GM12864 (cell line): ENCODE data around the gene LIMCH1.

Experiments
- DNase-seq: peaks from one replicate; pipeline ENCODE4 v3.0.0-alpha.2; 2011; ENCODE audit warnings: low read depth
- H3K4me3 ChIP-seq: 2 replicates; pipeline ENCODE4 v1.5.1; 2011; ENCODE audit warnings: mild to moderate bottlenecking, low read depth, low read length, control low read depth
- CTCF ChIP-seq: IDR thresholded peaks from 2 replicates; pipeline ENCODE4 v1.5.1; 2011; ENCODE audit warnings: low read depth, mild to moderate bottlenecking, moderate library complexity, low read length, control low read depth, inconsistent platforms; ENCODE audit errors: missing control alignments

Gene LIMCH1

GRCh38 chr4:41741354-41741753 lies 203.4 kb downstream of the LIMCH1 start:
- TF ChIP-seq CTCF, result no peak
- no peak overlapping the region for H3K4me3 ChIP-seq
- DNase-seq, result no peak

- no peak overlapping the region for H3K4me3 ChIP-seq
- no peak for DNase-seq
- no peak for TF ChIP-seq CTCF
These were observed 206.8 kb downstream of the LIMCH1 start for GRCh38 chr4:41744572-41745291.

GRCh38 chr4:41745292-41746024 lies 207.5 kb downstream of the LIMCH1 start:
- H3K4me3 ChIP-seq, result no peak overlapping the region
- TF ChIP-seq CTCF, result no peak
- no peak for DNase-seq

- no peak overlapping the region for H3K4me3 ChIP-seq
- no peak for DNase-seq
- no peak for TF ChIP-seq CTCF
These were observed 208.1 kb downstream of the LIMCH1 start for GRCh38 chr4:41746025-41746439.

GRCh38 chr4:41746440-41747229 lies 208.7 kb downstream of the LIMCH1 start:
- DNase-seq, result no peak
- no peak overlapping the region for H3K4me3 ChIP-seq
- TF ChIP-seq CTCF, result no peak

- DNase-seq, result no peak
- no peak overlapping the region for H3K4me3 ChIP-seq
- TF ChIP-seq CTCF, result no peak
These were observed 209.5 kb downstream of the LIMCH1 start for GRCh38 chr4:41747230-41748055.
